Retinal pigment epithelial cell (primary cell): ENCODE results near the gene CNIH3.

ENCODE experiments used
- DNase-seq: peaks from one replicate; pipeline ENCODE4 v3.0.0-alpha.2; 2010; ENCODE audit warnings: low read depth
- H3K4me3 ChIP-seq: 2 replicates; pipeline ENCODE4 v1.5.1; 2011; ENCODE audit warnings: mild to moderate bottlenecking, low read length, control low read depth, moderate library complexity
- CTCF ChIP-seq: conservative IDR thresholded peaks from 2 replicates; pipeline ENCODE4 v1.5.1; 2011; ENCODE audit warnings: low read depth, low read length, control low read depth, inconsistent platforms

CNIH3 gene

GRCh38 chr1:224739303-224739996 lies 123.3 kb downstream of the CNIH3 start:
- DNase-seq = no peak

GRCh38 chr1:224739997-224740684 lies 124.0 kb downstream of the CNIH3 start:
- no peak overlapping the region for H3K4me3 ChIP-seq
- TF ChIP-seq CTCF = no peak
- DNase-seq = no peak

More at GRCh38 chr1:224739303-224739996, 123.3 kb downstream of the CNIH3 start:
- TF ChIP-seq CTCF = no peak
- no peak overlapping the region for H3K4me3 ChIP-seq

DNA sequence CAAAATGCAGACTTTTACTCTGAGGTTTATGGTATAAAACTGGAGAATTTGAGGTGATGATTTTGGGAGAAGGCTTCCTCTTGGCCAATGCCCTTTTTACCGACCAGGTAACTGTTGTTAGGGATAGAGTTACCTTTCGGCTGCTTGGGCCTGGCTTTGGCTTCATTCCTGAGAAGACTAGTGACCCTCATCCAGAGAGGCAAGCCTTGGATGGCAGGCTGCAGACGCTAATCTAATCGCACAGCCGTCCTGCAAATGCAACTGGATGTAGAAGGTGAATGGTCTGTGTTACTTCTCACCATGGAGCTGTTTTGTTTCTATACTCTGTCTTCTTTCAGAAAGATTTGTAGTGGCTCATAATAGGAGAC lies 124.6 kb downstream of the CNIH3 start:
- no peak for TF ChIP-seq CTCF
- no peak overlapping the region for H3K4me3 ChIP-seq
- DNase-seq = no peak

DNA sequence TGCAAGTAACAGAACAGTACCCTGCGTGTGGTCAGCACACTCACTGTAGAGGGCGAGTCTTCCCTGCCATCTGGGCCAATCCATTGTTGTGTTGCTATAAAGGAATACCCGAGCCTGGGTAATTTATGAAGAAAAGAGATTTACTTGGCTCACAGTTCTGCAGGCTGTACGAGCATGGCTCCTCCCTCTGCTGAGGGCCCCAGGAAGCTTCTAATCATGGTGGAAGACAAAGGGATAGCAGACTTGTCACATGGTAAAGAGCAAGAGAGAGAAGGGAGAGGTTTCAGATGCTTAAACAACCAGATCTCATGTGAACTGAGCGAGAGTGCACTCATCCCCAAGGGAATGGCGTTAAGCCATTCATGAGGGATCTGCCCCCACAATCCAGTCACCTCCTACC lies 126.2 kb downstream of the CNIH3 start:
- TF ChIP-seq CTCF = no peak
- no peak for DNase-seq
- H3K4me3 ChIP-seq = no peak overlapping the region

- DNase-seq = no peak
- TF ChIP-seq CTCF = no peak
- no peak overlapping the region for H3K4me3 ChIP-seq
These were observed 127.6 kb downstream of the CNIH3 start for GRCh38 chr1:224743608-224744164.

GRCh38 chr1:224744521-224744920 lies 128.4 kb downstream of the CNIH3 start:
- DNase-seq = no peak
- no peak for TF ChIP-seq CTCF
- H3K4me3 ChIP-seq = no peak overlapping the region

DNA sequence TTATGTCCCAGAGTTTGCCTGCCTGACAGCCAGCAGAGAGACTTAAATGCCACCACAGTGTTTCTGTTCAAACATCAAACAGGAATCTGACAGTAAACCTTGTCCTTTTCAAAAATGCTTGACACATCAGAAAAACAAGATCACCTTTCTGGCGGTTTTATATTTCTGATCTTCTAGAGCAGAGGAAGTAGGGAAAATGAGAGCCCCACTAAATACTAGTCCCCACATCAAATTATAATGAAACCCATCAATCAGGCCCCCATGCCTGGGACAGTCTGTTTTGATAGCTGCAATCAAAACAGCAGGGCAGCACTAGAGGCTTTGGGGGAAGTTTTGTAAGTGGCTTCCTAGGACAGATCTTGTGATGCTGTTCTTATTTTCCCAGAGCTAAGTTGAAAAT lies 129.3 kb downstream of the CNIH3 start:
- H3K4me3 ChIP-seq = no peak overlapping the region
- TF ChIP-seq CTCF = no peak
- no peak for DNase-seq
